Chondrocyte (in vitro differentiated cells): ENCODE results near the gene CCNYL1. TPM values are rescaled to one million over a fixed set of nuclear protein-coding genes. Genes with fewer than 3 reads are reported as not detected.
A peak's percentile ranks its signal among the peaks of the same experiment; 100 is the strongest.

Experiments used
- DNase-seq: peaks from one replicate; pipeline ENCODE4 v3.0.0; 2021; ENCODE audit warnings: mixed read lengths, low spot score
- H3K27ac Mint-ChIP-seq: one replicate; pipeline ENCODE4 v1.8.0; 2021; ENCODE audit warnings: mild to moderate bottlenecking, moderate library complexity, mixed read lengths; ENCODE audit not compliant: unreplicated experiment
- H3K27me3 Mint-ChIP-seq: 2 replicates; pipeline ENCODE4 v1.8.0; 2021; ENCODE audit warnings: low read depth, mixed read lengths
- H3K36me3 Mint-ChIP-seq: 2 replicates; pipeline ENCODE4 v1.8.0; 2021; ENCODE audit warnings: low read depth, mixed read lengths
- H3K4me1 Mint-ChIP-seq: 2 replicates; pipeline ENCODE4 v1.8.0; 2021; ENCODE audit warnings: low read depth, mild to moderate bottlenecking, mixed read lengths
- H3K4me3 Mint-ChIP-seq: one replicate; pipeline ENCODE4 v1.8.0; 2021; ENCODE audit warnings: mild to moderate bottlenecking, moderate library complexity, mixed read lengths; ENCODE audit not compliant: unreplicated experiment
- H3K9me3 Mint-ChIP-seq: 2 replicates; pipeline ENCODE4 v1.8.0; 2021; ENCODE audit warnings: low read depth, mixed read lengths
- CTCF ChIP-seq: fragments of 200-600 bp; sonication (generic); IDR thresholded peaks from 2 replicates; pipeline ENCODE4 v1.5.0; 2021; ENCODE audit warnings: antibody characterized with exemption, mild to moderate bottlenecking, moderate library complexity
- total RNA-seq: library from RNA; stranded (reverse); gene quantifications from 3 replicates; pipeline ENCODE4 v1.2.1, GENCODE V29; 2021

Gene CCNYL1
- total RNA-seq, 1 donor from 2014 or later, result 25.3 TPM

- Mint-ChIP-seq H3K9me3 (no peaks in the 10 kb centered on the region), H3K4me3 (no peak overlapping the region), H3K27me3 (peaks cover 24% of the 10 kb centered on the region), H3K4me1 (peaks cover 19% of the 10 kb centered on the region), H3K27ac (no peak overlapping the region), H3K36me3 (peaks cover 2% of the 10 kb centered on the region)
- TF ChIP-seq CTCF, result no peak
- DNase-seq, result no peak
These were observed 52.0 kb downstream of the CCNYL1 start for GRCh38 chr2:207763303-207763917.

- H3K9me3 Mint-ChIP-seq, result no peaks in the 10 kb centered on the region
- no peak for DNase-seq
- H3K36me3 Mint-ChIP-seq, result peaks cover 2% of the 10 kb centered on the region
- H3K4me3 Mint-ChIP-seq, result no peak overlapping the region
- TF ChIP-seq CTCF, result no peak
- H3K4me1 Mint-ChIP-seq, result peaks cover 25% of the 10 kb centered on the region
- no peak overlapping the region for H3K27ac Mint-ChIP-seq
- H3K27me3 Mint-ChIP-seq, result peaks cover 24% of the 10 kb centered on the region
These were observed 52.7 kb downstream of the CCNYL1 start for GRCh38 chr2:207764096-207764630.

- no peak overlapping the region for H3K4me3 Mint-ChIP-seq
- peaks cover 31% of the 10 kb centered on the region for H3K4me1 Mint-ChIP-seq
- H3K27me3 Mint-ChIP-seq, result peaks cover 24% of the 10 kb centered on the region
- H3K36me3 Mint-ChIP-seq, result peaks cover 2% of the 10 kb centered on the region
- H3K9me3 Mint-ChIP-seq, result no peaks in the 10 kb centered on the region
- TF ChIP-seq CTCF, result no peak
- H3K27ac Mint-ChIP-seq, result no peak overlapping the region
- DNase-seq, result no peak
These were observed 54.1 kb downstream of the CCNYL1 start for GRCh38 chr2:207765547-207765946.

- no peak overlapping the region for H3K4me3 Mint-ChIP-seq
- H3K27me3 Mint-ChIP-seq, result peaks cover 24% of the 10 kb centered on the region
- H3K9me3 Mint-ChIP-seq, result no peaks in the 10 kb centered on the region
- TF ChIP-seq CTCF, result no peak
- peaks cover 2% of the 10 kb centered on the region for H3K36me3 Mint-ChIP-seq
- no peak overlapping the region for H3K27ac Mint-ChIP-seq
- peaks cover 34% of the 10 kb centered on the region for H3K4me1 Mint-ChIP-seq
- no peak for DNase-seq
These were observed 54.7 kb downstream of the CCNYL1 start for GRCh38 chr2:207766041-207766551.

- DNase-seq, result no peak
- TF ChIP-seq CTCF, result peak; percentile 4
- Mint-ChIP-seq H3K4me1 (peaks cover 34% of the 10 kb centered on the region), H3K27ac (no peak overlapping the region), H3K36me3 (peaks cover 2% of the 10 kb centered on the region), H3K27me3 (peaks cover 24% of the 10 kb centered on the region), H3K9me3 (no peaks in the 10 kb centered on the region), H3K4me3 (peak overlapping the region; percentile 78)
These were observed 55.4 kb downstream of the CCNYL1 start for GRCh38 chr2:207766697-207767460.
